Measurements from ENCODE around the gene SP100. TPM values are rescaled to one million over a fixed set of nuclear protein-coding genes. Genes with fewer than 3 reads are reported as not detected.

SP100 gene
- total RNA-seq, 2 experiments from 2014 or later: 242 to 243 TPM

DNA sequence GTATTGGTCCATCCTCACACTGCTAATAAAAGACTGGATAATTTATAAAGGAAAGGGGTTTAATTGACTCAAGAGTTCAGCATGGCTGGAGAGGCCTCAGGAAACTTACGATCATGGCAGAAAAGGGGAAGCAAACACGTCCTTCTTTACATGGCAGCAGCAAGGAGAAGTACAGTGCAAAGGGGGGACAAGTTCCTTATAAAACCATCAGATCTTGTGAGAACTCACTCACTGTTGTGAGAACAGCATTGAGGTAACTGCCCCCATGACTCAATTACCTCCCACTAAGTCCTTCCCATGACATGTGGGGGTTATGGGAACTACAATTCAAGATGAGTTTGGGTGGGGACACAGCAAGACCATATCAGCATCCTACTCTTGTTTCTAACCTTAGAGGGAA lies 37.0 kb downstream of the SP100 start:
- H3K27ac ChIP-seq (ENCODE audit: low read depth in 1 of 2, low read length in 2 of 2): no peak overlapping the region

GRCh38 chr2:230455005-230455684 lies 39.1 kb downstream of the SP100 start:
- ATAC-seq (ENCODE audit: poor library complexity) (no peak), DNase-seq (no peak)
- CTCF ChIA-PET: no interaction called here
- Histone ChIP-seq H3K4me1 (ENCODE audit: insufficient read depth, low read length) (peaks cover 9% of the 10 kb centered on the region), H3K36me3 (ENCODE audit: insufficient read depth, low read length) (peaks cover 87% of the 10 kb centered on the region), H3K9me3 (ENCODE audit: control insufficient read depth in 1 of 2, insufficient read depth in 1 of 2, low read length in 2 of 2) (no peaks in the 10 kb centered on the region), H3K27me3 (ENCODE audit: control insufficient read depth in 1 of 2, insufficient read depth in 2 of 2, low read length in 2 of 2) (no peaks in the 10 kb centered on the region), H3K27ac (ENCODE audit: low read depth in 1 of 2, low read length in 2 of 2) (no peak overlapping the region), H3K4me3 (ENCODE audit: low read length) (no peak overlapping the region)
- POLR2A ChIA-PET: no interaction called here
- H3K27me3 Mint-ChIP-seq: no peaks in the 10 kb centered on the region
- peaks cover 100% of the 10 kb centered on the region for H3K36me3 Mint-ChIP-seq (ENCODE audit: low read depth)
- peaks cover 86% of the 10 kb centered on the region for H3K4me1 Mint-ChIP-seq (ENCODE audit: low read depth)
- intact Hi-C loops (cut with DNase I, micrococcal nuclease): no loop called here
- TF ChIP-seq, protein P1, sequence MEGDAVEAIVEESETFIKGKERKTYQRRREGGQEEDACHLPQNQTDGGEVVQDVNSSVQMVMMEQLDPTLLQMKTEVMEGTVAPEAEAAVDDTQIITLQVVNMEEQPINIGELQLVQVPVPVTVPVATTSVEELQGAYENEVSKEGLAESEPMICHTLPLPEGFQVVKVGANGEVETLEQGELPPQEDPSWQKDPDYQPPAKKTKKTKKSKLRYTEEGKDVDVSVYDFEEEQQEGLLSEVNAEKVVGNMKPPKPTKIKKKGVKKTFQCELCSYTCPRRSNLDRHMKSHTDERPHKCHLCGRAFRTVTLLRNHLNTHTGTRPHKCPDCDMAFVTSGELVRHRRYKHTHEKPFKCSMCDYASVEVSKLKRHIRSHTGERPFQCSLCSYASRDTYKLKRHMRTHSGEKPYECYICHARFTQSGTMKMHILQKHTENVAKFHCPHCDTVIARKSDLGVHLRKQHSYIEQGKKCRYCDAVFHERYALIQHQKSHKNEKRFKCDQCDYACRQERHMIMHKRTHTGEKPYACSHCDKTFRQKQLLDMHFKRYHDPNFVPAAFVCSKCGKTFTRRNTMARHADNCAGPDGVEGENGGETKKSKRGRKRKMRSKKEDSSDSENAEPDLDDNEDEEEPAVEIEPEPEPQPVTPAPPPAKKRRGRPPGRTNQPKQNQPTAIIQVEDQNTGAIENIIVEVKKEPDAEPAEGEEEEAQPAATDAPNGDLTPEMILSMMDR (IDR thresholded peaks at IDR 0.05): no peak
- peaks cover 8% of the 10 kb centered on the region for H3K9me3 Mint-ChIP-seq
- H3K4me3 Mint-ChIP-seq: no peak overlapping the region
- H3K27ac Mint-ChIP-seq: peak overlapping the region; percentile 64

More for the DNA sequence above, 37.0 kb downstream of the SP100 start:
- CTCF ChIA-PET: no interaction called here
- ATAC-seq (ENCODE audit: poor library complexity) (no peak), DNase-seq (no peak)
- H3K36me3 ChIP-seq (ENCODE audit: insufficient read depth, low read length): peaks cover 87% of the 10 kb centered on the region
- POLR2A ChIA-PET: no interaction called here
- Mint-ChIP-seq H3K27me3 (no peaks in the 10 kb centered on the region), H3K36me3 (ENCODE audit: low read depth) (peaks cover 99% of the 10 kb centered on the region), H3K9me3 (peaks cover 8% of the 10 kb centered on the region), H3K4me3 (no peak overlapping the region), H3K27ac (no peak overlapping the region), H3K4me1 (ENCODE audit: low read depth) (peaks cover 86% of the 10 kb centered on the region)
- intact Hi-C loops (cut with DNase I, micrococcal nuclease): no loop called here
- H3K27me3 ChIP-seq (ENCODE audit: control insufficient read depth in 1 of 2, insufficient read depth in 2 of 2, low read length in 2 of 2): no peaks in the 10 kb centered on the region
- no peak overlapping the region for H3K4me3 ChIP-seq (ENCODE audit: low read length)
- no peaks in the 10 kb centered on the region for H3K9me3 ChIP-seq (ENCODE audit: control insufficient read depth in 1 of 2, insufficient read depth in 1 of 2, low read length in 2 of 2)
- TF ChIP-seq, protein P1 (IDR thresholded peaks at IDR 0.05): no peak
- peaks cover 20% of the 10 kb centered on the region for H3K4me1 ChIP-seq (ENCODE audit: insufficient read depth, low read length)

DNA sequence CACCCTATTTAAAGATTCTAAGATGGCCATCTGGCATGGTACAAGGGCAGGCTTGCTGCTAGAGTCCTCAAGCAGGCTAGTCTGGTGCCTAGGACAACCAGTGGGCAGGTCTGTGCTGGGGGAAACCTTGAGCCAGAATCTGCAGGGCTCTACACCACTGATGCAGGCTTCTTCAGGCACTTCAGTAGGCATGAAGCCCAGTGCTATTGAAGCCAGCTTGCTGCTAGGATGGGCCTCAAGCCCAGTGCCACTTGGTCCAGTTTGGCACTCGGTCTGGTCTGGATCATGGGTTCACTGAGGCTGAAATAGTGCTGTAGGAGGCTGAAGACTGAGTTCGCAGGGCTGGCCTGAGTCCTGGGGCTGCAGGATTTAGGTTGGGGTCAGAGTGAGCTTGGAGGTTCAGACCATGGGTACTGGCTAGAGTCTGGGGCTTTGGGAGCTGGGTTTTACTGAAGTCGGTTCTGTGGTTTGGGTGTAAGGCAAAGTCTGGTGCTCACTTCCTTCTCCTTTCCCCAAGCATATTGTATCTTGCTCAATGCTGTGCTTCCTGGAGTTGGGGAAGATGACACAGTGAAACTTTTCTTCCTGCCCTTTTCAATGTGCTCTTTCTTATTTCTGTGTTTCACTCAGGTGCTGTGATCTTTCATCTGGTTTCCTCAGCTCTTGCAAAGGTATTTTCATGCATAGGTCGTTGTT lies 41.2 kb downstream of the SP100 start:
- Histone ChIP-seq H3K4me1 (ENCODE audit: insufficient read depth, low read length) (peaks cover 9% of the 10 kb centered on the region), H3K4me3 (ENCODE audit: low read length) (no peak overlapping the region), H3K27me3 (ENCODE audit: control insufficient read depth in 1 of 2, insufficient read depth in 2 of 2, low read length in 2 of 2) (no peaks in the 10 kb centered on the region), H3K27ac (ENCODE audit: low read depth in 1 of 2, low read length in 2 of 2) (peak overlapping the region in 1 of 2 donors; percentile 39), H3K36me3 (ENCODE audit: insufficient read depth, low read length) (peaks cover 87% of the 10 kb centered on the region), H3K9me3 (ENCODE audit: control insufficient read depth in 1 of 2, insufficient read depth in 1 of 2, low read length in 2 of 2) (no peaks in the 10 kb centered on the region)
- DNase-seq (peak in 3 of 14 experiments; percentile 16 to 50 (median 40)), ATAC-seq (ENCODE audit: poor library complexity) (peak; percentile 41)
- TF ChIP-seq, protein P1 (IDR thresholded peaks at IDR 0.05): no peak
- CTCF ChIA-PET: interaction anchor here (0.8 kb wide), 1 partner anchor 41 kb away, joined by 3 read pairs; the partner anchor contains the start of gene SP100
- Mint-ChIP-seq H3K4me3 (no peak overlapping the region), H3K9me3 (peaks cover 8% of the 10 kb centered on the region), H3K27me3 (no peaks in the 10 kb centered on the region), H3K36me3 (ENCODE audit: low read depth) (peaks cover 99% of the 10 kb centered on the region), H3K27ac (peak overlapping the region; percentile 27), H3K4me1 (ENCODE audit: low read depth) (peaks cover 73% of the 10 kb centered on the region)
- POLR2A ChIA-PET: interaction anchor here (1.5 kb wide), 1 partner anchor 11 kb away, joined by 3 read pairs; no protein-coding TSS in a partner anchor
- intact Hi-C loops (cut with DNase I, micrococcal nuclease): no loop called here
